Activated CD4-positive, alpha-beta T cell treated with anti-CD3 and anti-CD28 coated beads, Interleukin-2, Interleukin-4, amounts not matched to agents 100 ng/mL and 50 ng/mL, durations not matched to agents 16 hours and 8 hours (primary cell): ENCODE results near the gene KCNMA1.

ENCODE experiments used
- DNase-seq: peaks from one replicate; pipeline ENCODE4 v3.0.0-alpha.2; 2020; ENCODE audit warnings: low spot score

KCNMA1 gene

DNA sequence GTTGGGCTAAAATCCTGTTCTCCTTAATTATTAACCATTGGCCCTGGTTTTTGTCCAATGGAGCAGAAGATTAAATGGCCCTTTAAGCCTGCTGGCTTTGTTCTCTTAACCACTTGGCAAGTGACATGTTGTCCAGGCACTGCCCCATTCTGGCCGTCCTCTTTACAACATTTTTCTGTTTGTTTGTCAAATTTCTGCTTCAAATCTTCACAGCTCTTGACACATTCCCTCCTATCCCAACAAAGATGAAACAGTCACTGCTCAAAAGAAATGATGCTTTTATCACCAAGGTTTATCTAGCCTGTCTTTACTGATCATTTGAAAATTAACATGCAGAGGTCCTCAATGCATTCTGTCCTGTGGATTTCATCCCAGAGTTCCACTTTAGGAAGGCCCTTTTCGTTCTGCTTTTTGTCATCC is 700.4 kb downstream of the KCNMA1 start:
- no peak for DNase-seq

DNA sequence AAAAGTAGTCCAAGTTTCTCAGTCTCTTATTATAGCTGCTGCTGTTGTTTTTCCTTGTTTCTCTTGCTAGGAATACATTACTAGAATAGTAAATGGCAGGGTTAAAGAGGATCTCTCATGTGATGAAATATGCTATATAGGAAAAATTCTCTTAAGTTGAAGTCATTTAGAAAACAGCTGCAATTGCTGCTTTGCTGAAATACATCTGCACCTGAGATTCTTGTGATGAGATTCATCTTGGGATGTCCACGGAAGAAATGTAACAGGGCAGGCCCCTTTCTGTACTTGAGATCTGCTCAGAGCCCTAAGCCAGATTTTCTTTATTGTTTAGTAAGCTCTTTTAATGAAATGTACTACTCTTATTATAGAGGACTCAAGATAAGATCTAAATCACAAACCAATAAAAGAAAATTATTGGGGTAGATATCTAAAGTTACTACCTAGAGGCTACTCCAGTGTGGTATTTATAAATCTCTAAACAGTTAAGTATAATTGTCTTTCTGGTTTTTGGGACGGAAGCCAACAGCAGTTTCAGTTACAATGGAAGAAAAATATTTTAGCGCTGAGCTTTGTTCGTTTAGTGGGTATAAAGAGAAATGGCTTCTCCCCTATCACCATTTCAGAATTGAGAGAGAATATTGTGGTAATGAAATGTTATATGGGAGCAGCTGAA is 701.5 kb downstream of the KCNMA1 start:
- no peak for DNase-seq

DNA sequence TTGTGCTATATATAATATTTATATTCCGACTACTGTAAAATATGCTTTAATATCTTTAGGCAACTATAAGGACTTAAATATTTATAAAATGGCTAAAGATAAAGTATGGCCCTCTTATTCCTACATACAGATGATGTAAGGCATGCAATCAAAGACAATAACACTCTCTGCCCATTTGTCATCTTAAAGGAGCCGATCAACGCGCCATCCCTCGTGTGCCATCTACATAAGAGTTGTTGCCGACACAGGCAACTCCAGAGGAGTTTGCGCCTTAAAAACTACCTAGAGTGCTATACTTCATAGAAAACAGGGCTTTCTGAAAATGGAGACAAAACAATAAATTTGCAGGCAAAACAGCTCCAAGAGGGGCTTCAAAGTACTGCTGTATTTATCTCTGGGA is 709.0 kb downstream of the KCNMA1 start:
- no peak for DNase-seq

DNA sequence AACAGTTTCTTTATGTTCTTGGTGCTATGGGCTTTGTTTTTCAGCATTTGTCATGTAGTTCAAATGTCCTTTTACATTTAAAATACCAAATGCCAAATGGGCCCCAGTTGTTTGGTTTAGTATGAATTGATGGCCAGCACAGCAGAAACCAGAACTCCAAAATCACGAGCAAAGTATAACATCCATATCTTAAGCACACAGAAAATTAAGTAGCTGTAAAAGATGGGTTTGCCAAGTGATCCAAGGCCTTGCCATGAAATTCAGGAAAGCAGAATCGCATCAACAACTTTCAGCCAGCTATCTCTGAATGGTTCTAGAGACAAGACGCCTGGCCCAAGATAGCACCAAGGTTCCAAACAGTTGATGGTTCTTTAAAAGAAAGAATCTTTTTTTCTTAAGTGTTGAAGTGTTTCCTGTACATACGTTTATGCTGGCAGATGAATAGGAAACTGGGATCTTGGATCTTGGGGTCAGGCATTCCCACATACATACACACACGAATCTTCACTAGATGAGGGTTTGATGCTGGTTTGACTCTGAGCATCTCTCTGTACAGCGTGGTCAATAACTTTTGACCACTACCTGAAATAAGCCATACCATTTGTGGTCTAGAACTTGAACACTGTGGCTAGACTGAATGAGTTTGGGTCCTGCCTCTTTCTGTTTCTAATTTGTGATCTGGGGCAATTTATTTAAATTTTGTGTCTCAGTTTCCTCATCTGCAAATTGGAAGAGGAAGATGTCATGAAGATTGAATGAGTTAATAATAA is 711.8 kb downstream of the KCNMA1 start:
- no peak for DNase-seq

DNA sequence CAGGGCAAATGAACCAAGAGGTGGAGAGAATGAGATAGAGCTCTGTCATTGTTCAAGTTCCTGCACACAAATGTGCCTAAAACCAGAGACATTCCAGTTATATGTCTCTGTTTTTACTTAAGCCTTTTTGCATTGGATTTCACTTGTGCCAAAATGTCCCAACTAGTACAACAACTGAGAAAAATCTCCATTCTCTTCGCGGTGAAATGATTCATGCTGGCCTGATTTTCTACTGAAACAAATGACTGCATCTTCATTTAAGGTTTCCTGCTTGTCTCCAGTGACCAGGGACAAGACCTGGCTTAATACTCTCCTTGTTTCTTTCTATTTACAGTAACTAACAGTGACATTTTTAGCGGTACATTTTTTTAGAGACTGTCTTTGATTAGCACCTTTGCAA is 714.9 kb downstream of the KCNMA1 start:
- no peak for DNase-seq

DNA sequence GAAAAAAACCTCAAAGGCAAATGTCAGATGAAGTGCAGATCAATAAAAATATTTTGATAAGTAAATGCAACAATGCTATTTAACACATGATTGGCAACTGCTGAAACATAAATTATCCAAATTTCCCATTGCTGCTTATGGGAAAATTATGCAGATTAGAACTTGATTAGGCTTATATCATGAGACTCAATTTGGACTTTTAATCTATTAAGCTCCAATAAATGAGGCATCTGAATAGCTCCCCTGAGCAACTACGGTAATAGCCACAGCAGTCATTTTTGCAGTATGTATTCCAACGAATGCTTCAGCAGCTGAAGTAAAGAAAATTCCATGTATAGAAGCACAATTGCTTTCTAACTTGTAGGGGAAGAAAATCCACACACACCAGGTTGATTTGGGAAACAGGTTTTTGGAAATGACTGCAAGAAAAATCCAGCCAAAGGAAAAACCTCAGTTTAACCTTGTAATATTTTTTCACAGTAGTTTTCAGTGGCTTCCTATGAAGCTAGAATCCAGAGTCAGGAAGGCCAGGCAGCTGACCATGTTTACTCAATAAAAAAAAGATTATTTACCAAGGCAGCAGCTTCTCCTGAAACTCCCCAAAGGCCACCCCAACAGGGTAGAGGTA is 716.1 kb downstream of the KCNMA1 start:
- no peak for DNase-seq

DNA sequence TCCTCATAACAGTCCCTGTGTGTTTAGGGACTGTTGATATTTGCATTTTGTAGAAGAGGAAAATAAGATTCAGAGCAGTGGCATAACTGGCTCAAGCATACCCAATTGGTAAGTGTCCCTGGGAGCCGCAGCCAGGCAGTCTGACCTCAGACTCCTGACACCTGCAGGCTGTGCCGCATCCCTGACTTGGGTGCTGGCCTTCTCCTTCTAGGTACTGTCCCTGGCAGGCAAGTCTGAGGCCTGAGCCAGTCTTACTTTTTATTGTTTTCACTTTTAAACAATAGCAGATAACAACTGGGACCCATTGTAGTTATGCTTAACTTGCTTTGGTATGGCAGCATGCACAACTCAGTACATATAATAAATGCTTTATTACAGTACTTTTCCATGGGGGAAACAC is 717.0 kb downstream of the KCNMA1 start:
- no peak for DNase-seq

DNA sequence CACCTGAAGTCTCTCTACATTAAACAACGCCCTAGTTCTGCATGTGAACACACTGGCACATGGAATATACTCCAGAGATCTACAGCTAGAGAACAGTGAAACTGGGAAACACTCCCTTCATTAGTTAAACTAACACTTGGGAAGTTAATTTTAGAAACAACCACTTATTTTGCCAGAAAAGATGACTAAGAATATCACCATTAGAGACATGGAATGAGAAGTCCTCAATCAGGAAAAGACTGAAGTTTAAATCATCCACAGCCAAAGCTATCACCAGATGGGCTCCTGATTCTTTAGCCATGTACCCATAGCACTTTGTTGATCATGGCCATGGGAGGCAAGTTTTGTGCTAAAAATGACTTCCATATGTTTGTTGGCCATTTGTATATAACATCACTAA is 719.5 kb downstream of the KCNMA1 start:
- no peak for DNase-seq

DNA sequence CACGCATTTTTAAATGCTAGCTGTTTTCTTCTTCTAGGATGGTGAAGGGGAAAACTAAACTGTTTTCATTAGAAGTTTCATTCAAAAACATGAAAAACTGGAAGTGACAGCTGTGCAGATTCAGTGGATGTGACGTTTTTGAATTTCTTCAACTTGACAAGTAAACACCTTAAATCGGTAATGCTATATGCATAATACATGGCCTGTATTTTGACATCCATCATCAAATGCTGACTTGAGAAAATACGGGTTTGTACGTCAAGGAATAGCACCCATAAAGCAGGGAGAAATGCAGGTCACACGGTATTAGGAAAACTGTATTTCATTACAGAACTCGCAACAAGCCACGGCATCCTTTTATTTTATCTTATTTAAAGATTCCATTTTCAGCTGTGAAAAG is 720.5 kb downstream of the KCNMA1 start:
- DNase-seq = no peak

DNA sequence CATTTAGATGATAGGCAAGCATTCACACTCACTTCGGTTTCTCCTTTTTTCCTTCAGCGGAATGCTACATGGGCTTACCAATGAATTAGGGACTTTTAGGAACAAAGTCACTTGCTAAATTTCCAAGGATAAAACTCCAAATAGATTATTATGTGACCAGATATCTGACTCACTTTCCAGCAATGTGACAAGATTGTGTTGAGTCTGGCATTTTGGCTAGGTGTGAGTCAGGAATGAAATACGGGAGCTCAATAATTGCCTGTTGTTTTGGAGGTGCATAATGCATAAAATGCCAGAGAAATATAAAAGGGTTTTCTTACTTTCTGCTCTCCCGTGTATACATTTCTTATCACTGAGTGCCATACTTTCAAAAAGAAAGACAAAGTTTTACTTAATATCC is 721.1 kb downstream of the KCNMA1 start:
- no peak for DNase-seq

DNA sequence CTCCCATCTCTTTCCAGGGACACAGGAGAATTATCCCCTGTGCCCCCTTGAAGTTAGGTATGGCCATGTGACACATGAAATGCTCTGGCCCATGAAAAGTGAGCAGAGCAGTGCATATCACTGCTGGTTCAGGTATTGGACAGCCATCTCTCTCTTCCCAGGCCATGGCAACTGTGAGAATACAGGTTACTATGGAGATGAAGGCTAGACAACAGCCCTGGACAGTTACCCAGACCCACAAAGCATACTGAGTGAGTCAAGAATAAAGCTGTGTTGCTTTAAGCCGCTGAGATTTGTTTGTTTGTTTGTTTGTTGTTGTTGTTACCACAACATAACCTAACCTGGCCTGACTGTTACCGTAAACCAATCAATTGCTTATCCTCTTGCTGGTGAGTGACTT is 722.3 kb downstream of the KCNMA1 start:
- DNase-seq = no peak

DNA sequence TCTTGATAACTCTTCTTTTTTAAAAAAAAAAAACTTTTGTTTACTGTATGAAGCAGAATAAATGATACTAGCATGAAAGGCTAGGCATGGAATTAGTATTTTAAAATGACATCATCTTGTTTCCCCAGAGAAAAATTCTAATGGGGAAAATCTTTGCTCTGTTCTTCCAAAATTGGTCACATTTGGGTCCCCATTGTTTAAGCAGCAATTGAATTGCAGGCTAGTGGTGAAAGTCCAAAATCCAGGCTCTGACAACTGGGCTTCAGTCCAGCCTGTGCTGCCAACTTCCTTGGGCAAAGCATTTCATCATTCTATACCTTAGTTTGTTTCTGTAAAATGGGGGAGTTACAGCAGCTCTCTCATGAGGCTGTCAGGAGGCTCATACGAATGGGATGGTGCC is 726.4 kb downstream of the KCNMA1 start:
- no peak for DNase-seq

DNA sequence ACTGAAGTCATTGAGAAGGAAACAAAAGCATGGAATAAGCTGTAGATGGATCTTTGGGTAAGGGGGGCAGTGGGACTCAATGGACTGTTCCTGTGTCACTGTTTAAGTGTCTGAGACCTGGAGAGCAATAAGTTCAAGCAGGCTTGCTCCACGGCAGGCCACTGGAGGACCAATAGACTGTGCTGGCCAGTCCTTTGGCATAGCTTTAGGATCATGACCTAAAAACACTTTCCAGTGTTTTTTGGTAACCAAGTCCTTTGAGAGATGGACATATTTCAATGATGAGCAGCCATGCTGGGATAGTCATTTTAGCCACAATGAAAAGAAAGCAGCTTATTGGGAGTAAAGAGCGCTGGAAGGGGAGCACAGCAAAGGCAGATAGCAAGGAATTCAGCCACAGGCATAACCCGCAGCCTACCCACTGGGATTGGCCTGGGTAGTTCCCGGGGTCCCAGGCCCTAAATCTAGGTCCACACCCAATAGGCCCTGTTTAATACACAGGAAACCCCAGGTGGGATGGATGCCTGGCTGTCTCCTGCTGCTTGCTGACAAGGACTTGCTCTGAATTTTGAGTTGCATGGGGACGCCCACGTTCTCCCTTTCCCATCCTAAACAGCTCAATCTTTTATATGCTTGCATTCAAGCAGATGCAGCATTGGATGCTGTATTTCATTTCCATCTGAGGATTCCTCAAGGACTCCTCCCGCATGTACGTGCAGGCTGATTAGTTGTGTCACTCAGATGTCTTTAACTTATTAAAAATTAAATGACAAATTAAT is 727.2 kb downstream of the KCNMA1 start:
- DNase-seq = no peak

DNA sequence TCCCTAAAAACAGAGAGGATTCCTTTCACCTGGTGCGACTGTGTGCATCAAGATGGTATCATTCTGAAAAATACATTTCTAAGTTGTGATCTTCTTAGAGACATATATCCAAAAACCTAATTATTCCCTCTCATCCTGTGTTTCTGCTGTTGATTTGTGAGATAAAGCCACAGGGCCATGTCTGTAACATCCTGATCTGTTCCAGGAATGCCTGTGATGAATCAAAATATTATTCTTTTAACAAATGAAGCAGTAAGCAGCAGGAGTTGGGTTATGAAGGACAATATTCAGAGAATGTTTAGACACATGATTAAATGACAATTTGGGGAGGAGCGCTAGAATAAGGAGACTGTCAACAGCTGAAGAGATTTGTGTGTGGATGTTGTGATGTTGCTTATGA is 731.4 kb downstream of the KCNMA1 start:
- no peak for DNase-seq

DNA sequence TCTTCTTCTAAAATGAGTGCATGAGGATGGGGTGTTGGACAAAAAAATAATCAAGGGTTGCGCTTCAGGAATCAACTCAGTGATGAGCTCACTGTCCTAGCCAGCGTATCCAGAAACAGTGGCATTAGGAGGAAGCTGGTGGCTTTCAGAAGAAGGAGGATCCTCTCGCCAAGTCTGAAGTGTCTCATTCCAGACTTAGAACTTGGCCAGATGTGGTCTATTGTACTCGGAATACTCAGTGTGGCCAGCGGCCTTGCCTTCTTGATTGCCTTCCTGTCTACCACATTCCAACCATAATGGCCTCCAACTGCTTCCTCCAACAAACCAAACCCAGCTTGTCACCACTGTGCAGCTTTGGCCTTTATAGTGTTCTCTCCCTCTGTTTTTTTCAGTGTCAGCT is 732.4 kb downstream of the KCNMA1 start:
- no peak for DNase-seq

DNA sequence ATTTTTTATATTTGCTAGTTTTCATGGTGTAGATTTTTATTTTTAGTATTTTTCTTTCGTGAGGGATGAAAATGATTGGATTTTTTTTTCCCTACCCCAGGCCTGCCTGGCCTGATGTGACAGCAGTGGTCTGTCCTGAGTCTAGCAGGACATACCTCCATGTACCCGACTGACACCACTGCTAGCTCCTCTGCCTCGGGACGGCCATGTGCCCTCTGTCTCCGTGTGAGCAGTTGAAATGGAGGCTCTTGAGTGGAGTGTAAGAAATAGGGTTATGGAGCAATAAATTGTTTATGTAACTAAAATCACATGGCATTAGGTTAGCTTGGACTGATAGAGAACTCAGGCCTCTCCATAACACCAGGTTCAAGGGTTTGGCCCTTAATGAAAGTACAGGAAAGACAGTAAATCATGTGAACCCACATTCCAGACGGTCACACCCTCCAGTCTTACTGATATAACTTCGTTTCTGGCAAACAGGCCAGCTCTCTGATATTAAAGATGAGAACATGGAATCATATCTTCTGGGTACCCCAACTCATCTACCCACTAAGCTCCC is 734.1 kb downstream of the KCNMA1 start:
- DNase-seq = no peak

DNA sequence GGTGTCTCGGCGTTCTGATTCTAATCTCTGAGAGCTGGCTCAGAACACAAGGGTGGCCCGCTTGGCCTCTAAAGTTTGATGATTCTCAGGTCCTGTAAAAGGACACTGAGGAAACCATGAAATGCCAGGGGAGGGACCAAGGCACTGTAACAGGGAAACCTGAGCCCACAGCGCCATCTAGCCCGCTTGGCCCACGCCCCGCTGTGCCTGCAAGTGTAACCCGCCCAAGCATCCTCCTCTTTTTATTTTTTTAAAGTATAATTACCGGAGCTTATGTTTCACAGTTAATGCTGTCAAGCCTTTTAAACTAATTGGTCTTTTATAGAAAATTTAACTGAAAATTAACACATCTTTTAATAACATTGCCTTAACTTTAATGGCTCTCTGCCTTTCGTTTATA is 734.7 kb downstream of the KCNMA1 start:
- DNase-seq = no peak

DNA sequence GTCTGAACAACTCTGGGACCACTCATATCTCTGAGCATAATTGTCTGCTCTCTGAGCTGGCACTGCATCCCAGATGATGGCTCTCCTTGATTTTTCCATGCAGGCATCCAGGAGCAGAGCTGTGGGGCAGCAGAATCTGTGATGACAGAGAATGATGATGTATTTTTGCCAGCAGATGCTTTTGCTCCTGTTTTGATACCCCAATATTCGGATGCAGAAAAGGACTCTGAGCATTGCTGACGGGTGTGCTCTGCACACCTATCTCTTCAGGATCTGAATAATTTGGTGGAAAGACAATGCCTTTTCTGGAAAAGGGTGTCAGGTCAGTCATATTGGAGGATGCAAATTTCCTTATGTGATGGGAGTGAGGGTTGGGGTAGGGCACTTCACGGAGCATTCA is 735.9 kb downstream of the KCNMA1 start:
- DNase-seq = no peak

DNA sequence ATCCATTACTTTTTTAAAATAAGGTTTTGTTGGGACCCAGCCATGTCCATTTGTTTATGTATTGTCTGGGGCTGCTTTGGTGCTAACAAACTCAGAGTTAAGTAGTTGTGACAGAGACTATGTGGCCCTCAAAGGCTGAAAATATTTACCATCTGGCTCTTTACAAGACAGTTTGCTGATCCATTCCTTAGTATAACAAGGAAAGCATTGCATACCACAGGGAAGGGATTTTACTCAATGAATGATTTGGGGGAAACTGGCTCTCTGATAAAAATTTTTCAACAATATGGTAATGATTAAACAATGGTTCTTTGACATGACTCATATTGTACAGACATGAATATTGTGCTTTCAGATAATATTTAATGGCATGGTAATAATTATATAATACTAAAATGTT is 738.1 kb downstream of the KCNMA1 start:
- DNase-seq = no peak

DNA sequence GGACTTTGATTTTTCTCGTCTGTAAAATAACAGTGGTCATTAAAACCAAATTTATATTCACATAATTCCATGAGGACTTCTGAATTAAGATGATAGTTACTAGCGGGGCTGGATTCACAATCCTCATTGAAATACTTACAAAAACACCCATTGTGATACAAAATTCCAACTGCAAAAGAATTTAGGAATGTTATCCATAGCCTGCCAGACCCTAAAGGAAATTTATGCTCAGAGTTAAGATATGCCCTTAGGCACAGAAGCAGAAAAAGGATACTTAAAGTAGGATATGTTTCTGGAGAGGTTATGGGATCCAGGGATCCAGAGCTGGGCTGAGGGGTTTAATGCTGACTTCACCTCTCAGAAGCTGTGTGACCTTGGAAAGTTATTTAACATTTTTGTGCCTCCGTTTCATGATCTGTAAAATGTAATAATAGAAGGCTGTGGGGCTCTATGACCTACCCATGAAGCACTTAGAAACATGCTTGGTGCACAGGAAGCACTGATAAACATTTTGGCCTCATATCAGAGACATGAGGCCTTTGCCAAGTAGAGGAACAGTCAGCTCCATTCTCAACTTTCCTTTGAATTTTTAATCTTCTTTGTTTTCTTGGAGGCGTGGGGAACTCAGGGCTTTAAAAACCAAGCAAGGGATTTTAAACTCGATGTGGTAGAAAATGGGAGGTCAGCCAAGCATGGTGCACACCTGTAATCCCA is 744.7 kb downstream of the KCNMA1 start:
- no peak for DNase-seq

DNA sequence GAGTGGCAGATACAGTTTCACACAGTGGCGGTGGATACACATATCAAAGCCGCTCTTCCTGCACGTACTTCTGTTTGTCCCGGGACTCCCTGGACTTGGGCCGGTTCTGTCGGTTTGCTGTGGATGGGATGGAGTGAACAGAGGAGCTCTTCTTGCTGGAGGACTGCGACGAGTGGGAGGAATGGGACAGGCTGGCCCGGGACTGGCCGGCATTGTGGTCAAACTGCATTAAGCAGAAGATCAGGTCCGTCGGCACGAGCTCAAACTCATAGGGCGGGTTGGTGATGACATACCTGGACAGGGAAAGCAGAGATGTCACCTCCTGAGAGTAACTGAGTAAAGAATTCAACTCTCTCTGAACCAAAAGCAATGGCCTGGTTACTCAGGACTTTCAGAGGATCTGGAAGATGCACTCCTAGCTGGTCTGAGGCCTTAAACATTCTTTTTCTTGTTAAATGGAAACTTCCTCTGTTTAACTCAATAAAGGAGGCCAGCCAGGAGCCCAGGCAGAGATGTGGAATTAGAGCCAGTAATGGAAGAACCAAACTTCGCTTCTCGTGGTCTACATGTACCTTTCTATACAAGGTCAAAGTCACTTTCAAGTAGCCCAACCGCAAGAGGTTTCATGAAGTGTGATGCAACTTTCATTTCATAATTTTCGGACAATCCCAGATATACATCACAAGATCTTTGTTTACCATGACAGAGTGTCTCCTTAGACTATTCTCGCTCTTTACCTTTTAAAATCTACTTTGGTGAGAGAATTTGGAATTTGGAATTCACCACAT is 750.2 kb downstream of the KCNMA1 start:
- no peak for DNase-seq
